Stimulated activated CD8-positive, alpha-beta memory T cell treated with anti-CD3 and anti-CD28 coated beads, Interleukin-15, amount 100 ng/mL, for 24 hours (primary cell): ENCODE data around the gene HDGFL2.

Experiments
- DNase-seq: peaks from one replicate; pipeline ENCODE4 v3.0.0-alpha.2; 2020; ENCODE audit warnings: low read depth

HDGFL2 gene

DNA sequence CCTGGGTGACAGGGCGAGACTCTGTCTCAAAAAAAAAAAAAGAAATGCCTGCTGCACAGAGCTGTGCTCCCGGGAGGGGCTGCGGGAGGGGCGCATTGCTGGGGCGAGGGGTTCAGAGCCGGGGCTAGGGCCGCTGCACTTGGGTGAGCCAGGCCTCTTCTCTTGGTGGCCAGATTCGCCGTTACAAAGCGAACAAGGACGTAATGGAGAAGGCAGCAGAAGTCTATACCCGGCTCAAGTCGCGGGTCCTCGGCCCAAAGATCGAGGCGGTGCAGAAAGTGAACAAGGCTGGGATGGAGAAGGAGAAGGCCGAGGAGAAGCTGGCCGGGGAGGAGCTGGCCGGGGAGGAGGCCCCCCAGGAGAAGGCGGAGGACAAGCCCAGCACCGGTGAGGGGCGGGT is 27.2 kb downstream of the HDGFL2 start:
- no peak for DNase-seq

DNA sequence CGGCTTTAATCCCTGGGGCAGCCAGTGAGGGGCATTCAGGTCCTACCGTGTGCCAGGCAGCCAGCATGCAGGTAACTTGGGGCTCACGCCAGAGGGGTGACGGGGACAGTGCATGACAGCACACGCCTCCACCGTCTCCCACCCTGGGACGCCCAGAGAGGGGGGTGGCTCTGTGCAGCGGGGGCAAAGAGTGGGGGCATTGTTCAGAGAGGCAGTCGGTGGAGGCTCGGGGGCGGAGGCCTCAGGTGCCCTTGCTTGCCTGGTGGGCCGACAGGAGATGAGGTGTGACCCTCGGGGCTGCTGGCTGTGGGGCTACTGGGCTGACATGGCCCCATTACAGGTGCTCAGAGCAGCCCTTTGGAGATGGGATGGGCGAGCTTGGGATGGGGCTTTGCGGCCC is 27.8 kb downstream of the HDGFL2 start:
- no peak for DNase-seq

DNA sequence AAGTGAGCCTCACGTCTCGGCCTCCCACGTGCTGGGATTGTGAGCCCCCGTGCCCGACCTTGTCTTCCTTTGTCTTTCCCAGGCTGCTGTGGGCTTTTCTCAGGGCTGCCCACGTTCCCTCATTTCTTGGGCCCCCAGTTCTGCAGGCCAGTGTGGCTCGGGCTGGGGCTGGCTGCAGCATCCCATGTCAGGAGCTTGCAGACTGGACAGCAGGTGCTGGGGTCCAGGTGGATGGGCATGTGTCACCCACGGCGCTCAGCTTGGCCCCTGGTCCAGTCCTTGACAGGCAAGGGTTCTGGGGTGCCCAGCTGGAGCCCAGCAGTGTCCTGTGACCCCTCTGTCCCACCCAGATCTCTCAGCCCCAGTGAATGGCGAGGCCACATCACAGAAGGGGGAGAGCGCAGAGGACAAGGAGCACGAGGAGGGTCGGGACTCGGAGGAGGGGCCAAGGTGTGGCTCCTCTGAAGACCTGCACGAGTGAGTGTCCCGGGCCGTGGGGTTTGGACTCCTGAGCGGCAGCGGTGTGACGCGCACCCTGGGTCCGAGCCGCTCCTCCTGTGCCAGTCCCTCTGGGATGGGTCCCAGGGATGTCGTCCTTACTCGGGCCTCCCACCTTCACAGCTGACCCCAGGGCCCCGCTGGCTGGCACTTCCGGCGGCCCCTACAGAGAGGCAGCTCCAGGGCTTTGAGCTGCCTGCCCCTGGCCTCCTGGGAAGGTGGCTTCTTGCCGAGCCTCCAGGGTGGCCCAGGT is 28.9 kb downstream of the HDGFL2 start:
- no peak for DNase-seq

DNA sequence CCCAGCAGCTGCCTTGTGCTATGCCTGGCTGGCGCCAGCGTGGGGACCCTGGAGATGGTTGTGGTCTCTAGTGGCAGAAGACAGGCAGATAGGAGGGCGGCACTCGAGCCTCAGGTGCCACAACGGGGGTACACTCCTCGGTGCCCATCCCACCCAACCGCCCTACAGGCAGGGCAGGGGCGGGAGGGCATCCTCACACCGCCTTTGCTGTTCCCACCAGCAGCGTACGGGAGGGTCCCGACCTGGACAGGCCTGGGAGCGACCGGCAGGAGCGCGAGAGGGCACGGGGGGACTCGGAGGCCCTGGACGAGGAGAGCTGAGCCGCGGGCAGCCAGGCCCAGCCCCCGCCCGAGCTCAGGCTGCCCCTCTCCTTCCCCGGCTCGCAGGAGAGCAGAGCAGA is 29.6 kb downstream of the HDGFL2 start:
- DNase-seq: no peak

DNA sequence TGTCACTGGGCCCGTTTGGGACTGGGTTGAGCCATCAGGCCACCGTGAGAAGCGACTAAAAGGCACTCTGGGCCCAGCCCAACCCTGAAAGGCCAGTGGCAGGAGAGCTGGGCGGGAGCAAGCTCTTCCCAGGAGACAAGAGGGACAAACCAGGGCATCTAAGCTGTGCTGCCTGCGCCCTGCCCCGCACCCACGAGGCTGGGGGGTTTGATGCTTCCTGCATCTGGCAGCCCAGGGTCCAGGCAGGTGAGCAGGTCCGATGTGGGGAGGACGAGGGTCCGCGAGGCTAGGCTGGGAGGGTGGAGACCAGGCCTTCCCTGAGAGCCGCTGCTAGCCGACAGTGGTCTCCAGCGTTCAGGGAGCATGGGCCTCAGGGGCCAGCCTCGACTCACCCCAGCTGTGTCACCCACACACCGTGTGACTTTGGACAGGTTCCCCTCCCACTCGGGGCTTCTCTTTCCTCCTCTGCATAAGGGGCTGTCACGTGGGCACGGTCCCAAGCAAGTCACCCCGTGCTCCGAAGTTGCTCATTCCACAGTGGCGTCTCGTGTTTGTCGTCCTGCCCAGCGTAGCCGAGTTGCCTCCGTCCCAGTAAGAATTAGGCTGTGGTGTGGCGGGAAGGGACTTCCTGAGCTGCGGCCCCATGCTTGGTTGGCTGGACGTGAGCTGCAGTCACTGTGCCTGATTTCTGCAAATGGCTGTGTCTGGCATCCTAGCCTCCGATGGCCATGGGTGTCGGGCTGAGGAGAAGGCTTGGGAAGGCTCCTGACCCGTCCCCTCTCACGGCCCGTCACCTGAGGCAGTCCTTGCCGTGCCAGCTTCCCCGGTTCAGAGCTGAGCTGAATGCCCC is 30.4 kb downstream of the HDGFL2 start:
- no peak for DNase-seq

DNA sequence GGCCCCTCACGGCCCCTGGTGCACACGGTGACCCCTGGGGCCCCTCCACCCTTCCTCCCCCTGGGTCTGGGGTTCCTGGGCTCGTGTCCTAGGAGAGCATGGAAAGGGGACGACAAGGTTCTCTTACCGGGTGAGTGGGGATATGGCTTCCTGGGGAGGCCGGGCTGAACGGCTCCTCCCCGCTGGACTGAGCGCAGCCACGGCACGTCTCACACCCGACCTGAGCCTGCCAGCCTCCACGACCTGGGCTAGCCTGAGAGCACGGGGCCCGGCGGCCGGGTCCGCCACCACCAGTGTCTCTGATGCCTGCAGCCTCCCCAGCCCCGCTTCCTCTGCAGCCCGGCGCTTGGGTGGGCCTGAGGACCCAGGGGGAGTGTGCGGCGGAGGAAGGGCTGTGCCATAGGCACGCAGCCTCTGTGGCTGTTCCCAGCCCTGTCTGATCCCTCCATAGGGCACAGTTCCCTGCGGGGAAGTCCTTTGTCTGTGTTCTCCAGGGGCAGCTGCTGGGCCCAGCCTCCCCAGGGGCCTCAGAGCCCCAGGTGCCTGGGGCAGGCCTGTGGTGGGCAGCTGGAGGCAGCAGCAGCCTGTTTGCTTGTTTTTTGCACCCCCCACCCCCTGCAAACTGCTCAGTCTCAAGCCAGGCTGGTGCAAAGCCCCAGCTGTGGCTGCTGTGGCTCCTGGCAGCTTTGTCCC is 31.2 kb downstream of the HDGFL2 start:
- DNase-seq: no peak

DNA sequence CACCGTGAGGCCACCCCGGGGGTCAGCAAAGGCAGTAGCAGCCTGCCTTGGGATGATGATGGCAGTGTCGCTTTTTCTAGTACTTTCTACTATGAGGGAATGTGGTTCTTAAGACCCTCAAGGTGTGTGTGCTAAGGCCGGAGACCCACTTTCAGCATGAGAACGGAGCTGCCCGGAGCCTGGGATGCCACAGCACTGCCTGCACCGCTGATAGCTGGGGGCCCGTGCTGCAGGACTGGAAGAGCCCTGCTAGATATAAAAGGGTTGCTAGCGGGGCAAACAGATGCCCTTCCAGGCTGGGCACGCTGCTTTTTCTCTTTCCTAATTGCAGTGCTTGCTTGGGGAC is 31.7 kb downstream of the HDGFL2 start:
- no peak for DNase-seq

DNA sequence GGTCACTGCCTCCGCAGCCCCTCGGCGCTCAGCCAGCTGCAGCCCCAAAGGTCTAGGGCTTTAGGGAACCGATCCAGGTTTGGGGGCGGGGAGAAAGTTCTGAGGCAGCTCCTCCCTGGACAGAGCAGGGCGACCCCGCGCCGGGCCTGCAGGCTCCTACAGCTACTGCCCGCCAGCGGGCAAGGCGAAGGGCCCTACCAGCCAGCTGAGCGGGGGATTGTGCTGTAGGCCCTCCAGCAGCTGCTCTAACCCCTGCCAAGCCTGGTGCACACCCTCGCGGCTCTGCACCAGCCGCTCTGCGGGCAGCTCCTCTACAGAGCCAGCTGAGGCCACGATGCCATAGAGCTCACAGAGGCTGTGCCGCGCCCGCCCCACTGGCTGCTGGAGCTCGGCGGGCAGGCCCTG is 32.2 kb downstream of the HDGFL2 start:
- DNase-seq: no peak

DNA sequence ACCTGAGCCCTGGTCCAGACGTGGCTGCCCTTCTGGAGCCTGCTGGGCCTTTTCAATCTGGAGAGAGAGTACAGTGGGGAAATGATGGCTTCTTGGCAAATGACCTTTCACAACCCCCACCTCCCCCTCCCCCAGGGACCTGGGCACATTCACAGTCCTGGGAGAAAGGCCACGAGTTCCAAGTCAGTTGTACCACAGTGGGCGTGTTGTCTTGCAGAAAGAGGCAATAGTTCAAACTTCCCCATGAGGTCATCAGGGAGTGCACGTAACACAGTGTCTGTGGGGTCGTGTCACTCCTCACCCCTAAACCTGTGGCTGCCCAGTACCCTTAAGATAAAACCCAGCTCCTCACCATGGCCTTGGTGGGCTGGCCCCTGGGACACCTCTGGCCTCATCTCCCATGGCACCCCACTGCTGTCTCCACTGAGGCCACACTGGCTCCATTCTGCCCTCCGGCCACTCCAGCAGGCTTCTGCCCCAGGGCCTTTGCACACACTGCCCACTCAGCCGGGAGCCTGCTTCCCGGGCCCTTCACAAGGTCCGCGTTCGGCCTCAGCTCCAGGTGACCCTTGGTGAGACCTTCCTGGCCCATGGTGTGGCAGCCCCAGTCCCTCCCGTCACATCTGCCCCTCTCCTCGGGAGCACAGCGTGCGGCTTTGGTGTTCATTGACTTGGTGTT is 32.9 kb downstream of the HDGFL2 start:
- no peak for DNase-seq

DNA sequence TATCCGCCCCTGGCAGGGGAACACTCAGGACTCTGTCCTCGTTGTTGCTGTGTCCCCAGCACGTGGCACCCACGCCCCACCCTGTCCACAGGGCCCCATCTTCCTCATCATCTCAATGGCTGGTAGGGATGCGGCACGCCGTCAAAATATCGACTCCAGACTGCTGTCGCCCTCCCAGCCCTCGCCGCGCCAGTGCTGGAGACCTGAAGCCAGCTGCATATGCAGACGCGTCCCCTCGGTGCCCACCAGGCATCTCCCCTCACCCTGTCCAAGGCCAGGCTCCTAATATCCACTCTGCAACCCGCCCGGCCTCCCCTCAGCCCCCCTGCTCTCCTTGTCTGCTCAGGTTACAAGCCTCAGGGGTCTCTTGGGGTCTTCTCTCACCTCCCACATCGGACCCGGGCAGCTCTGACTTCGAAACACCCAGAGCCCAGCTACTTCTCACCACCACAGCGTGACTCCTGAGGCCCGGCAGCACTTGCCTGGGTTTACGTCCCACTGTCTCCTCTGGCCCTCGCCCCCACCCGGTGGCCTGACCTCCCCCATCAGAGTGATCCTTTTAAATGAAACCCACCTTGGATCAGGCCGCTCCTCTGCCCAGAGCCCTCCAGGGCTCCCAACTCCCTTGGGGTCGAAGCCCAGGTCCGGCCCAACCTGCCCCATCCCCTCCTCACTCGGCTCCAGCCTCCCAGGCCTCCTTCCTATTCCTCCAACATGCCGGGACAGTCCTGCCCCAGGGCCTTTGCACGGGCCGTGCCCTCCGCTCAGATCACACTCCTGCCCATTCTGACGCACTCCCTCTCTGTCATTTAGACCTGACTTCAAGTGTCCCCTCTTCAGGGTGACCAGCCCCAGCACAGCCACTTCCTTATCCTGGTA is 33.7 kb downstream of the HDGFL2 start:
- DNase-seq: no peak

DNA sequence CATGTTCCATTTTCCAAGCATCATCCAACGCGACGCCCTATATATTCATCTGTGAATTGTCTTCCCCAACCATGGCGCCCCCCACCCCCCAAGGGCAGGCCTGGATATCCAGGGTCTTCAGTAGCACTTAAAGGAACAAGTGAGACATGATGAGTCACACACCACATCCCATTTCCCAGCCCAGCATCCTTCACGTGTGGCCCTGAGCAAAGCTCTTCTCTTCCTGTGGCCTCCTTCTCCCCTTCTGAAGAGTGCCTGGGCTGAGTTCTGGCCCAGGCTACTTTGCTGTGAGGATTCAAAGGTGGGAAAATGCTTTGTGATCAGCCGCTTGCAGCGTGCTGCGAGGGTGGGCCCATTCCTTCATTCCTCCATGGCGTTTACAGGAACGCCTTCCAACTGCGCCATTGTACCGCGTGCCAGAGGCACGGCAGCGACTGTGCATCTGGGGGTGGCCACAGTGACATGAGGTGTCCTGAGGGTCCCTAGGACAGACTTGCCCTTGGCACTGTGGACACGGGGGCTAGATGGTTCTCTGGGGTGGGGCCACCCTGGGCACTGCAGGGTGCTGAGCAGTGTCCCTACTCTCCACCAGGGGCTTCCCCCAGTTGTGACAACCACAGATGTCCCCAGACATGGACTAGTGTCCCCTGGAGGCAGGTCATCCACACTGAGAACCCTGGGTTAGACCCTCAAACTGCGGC is 34.5 kb downstream of the HDGFL2 start:
- no peak for DNase-seq

DNA sequence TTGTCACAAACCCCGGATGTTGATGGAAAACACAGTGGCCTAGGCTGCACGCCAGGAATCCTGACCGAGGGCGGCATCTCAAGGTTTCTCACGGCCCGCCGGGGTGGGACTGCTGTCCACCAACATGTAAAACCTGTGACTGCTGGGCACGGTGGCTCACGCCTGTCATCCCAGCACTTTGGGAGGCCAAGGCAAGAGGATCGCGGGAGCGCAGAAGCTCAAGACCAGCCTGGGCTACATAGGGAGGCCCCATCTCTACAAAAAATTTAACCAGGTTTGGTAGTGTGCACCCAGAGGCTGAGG is 35.0 kb downstream of the HDGFL2 start:
- DNase-seq: no peak

DNA sequence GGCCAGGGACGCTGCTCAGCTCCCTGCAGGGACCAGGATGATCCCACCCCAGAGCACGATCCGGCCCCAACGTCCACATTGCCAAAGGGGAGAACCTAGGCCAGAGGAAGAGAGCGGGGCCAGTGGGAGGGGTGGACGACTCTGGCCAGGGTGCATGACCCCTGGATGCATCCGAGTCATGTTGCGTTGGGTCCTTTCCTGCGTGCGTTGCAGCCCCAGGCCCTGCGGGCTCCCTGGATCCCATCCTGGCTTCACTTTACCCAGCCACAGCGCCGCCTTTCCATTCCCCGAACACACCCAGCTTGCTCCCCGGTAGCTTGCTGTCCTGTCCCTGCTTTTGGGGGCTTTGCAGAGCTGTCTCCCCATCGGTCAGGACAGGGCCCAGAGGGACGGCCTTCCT is 35.7 kb downstream of the HDGFL2 start:
- no peak for DNase-seq

DNA sequence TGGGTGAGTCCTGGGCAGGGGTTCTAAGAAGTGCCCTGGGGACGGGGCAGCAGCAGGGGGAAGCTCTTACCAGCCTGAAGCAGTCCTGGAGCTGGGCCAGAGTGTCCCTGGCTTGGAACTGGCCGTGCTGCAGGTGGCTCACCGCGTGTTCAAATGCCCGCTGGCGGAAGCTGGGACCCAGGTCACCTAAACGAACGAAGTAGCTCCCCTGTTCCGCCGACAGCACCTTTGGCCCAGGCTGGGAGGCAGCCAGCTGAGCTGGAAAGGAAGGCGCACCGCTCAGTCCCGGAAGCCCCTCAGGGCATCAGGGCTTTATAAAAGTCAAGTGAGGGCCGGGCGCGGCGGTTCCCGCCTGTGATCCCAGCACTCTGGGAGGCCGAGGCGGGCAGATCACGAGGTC is 36.6 kb downstream of the HDGFL2 start:
- no peak for DNase-seq

DNA sequence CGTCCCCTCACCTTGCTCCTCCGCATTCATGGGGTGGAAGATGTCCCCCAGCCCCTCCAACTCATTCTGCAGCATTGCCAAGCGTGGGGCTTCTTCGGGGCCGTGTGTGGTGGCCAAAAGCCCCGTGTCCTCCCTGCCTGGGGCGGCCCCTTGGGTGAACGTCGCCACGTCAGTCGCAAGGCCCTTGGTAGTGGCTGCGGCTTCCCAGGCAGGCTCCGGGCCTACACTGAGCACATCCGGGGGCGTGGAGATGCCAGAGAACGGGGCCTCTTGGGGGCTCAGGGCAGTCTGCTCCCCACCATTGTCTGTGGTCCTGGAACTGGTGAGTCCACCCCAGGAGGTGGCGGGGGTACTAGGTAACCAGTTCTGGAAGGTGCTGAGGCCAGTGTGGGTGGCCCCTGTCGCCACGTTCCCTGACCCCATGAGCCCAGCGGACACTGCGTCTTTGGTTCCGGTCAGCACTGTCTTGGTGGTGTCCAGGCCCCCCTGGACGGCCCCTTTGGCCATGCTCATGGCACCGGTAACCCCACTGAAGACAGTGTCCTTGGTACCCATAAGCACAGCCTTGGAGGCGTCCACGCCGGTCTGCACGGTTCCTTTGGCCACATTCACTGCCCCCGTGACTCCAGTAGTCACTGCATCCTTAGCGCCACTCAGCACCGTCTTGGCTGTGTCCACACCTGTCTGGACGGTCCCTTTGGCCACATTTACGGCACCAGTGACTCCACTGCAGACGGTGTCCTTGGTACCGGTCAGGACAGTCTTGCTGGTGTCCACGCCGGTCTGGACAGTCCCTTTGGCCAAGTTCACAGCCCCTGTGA is 38.5 kb downstream of the HDGFL2 start:
- no peak for DNase-seq

DNA sequence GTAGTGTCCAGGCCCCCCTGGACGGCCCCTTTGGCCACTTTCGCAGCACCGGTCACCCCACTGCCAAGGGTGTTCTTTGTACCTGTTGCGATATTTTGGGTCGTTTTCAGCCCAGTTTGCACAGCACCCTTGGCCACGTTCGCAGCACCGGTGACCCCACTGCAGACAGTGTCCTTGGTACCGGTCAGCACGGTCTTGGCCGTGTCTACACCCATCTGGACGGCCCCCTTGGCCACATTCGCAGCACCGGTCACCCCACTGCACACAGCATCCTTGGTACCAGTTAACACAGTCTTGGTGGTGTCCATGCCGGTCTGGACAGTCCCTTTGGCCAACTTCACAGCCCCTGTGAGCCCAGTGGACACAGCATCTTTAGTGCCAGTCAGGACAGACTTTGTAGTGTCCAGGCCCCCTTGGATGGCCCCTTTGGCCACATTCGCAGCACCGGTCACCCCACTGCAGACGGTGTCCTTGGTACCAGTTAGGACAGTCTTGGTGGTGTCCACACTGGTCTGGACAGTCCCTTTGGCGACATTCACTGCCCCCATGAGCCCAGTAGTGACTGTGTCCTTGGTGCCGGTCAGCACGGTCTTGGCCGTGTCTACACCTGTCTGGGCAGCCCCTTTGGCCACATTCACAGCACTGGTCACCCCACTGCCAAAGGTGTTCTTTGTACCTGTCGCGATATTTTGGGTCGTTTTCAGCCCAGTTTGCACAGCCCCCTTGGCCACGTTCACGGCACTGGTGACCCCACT is 39.4 kb downstream of the HDGFL2 start:
- DNase-seq: no peak

DNA sequence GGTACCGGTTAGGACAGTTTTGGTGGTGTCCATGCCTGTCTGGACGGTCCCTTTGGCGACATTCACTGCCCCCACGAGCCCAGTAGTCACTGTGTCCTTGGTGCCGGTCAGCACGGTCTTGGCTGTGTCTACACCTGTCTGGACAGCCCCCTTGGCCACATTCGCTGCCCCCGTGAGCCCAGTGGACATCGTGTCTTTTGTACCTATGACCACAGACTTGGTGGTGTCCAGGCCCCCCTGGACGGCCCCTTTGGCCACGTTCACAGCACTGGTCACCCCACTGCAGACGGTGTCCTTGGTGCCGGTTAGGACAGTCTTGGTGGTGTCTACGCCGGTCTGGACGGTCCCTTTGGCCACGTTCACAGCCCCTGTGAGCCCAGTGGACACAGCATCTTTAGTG is 40.0 kb downstream of the HDGFL2 start:
- DNase-seq: no peak

DNA sequence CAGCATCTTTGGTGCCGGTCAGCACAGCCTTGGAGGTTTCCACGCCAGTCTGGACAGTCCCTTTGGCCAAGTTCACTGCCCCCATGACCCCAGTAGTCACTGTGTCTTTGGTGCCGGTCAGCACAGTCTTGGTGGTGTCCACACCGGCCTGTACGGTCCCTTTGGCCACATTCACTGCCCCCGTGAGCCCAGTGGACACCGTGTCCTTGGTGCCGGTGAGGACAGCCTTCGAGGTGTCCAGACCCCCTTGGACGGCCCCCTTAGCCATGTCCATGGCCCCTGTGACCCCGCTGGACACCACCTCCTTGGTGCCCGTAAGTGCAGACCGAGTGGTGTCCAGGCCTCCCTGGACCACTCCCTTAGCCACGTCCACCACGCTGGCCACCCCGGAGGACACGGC is 41.2 kb downstream of the HDGFL2 start:
- no peak for DNase-seq

DNA sequence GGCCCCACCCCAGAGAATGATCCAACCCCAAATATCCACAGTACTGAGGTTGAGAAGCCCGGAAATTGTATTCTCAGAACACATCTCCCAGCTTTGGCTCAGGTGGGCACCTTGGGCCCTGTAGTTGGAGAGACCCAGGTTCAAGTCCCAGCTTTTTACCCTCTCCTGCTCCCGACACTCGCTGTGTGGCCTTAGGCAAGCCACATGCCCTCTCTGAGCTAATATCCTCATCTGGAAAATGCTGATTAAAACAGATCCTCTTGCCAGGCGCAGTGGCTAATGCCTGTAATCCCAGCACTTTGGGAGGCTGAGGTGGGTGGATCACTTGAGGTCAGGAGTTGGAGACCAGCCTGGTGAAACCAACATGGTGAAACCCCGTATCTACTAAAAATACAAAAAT is 43.6 kb downstream of the HDGFL2 start:
- DNase-seq: no peak
